Fibroblast of skin of scalp (primary cell): Measurements from ENCODE around the gene YEATS2.
A peak's percentile ranks its signal among the peaks of the same experiment; 100 is the strongest.

Experiments
- DNase-seq: peaks from one replicate; pipeline ENCODE4 v3.0.0-alpha.2; 2013

The YEATS2 gene

GRCh38 chr3:183839751-183840150 is 142.2 kb downstream of the YEATS2 start:
- no peak for DNase-seq

- peak; percentile 74 for DNase-seq
Observed at GRCh38 chr3:183844606-183845005, 147.0 kb downstream of the YEATS2 start.

GRCh38 chr3:183845090-183845489 is 147.5 kb downstream of the YEATS2 start:
- DNase-seq = no peak

- peak; percentile 44 for DNase-seq
Observed at GRCh38 chr3:183845608-183846288, 148.2 kb downstream of the YEATS2 start.

- peak; percentile 55 for DNase-seq
Observed at GRCh38 chr3:183854318-183855035, 156.9 kb downstream of the YEATS2 start.

GRCh38 chr3:183857863-183858262 is 160.3 kb downstream of the YEATS2 start:
- DNase-seq = peak; percentile 14
